Activated gamma-delta T cell treated with anti-CD3 and anti-CD28 coated beads, Interleukin-2, amount 50 U/mL, for 16 hours (primary cell): ENCODE results near the gene RASGRP1.

Experiments used
- DNase-seq: peaks from one replicate; pipeline ENCODE4 v3.0.0-alpha.2; 2020; ENCODE audit warnings: low read depth

The RASGRP1 gene

GRCh38 chr15:38504680-38505467 is 59.7 kb downstream of the RASGRP1 start:
- no peak for DNase-seq

- no peak for DNase-seq
Observed at GRCh38 chr15:38503496-38503895, 61.1 kb downstream of the RASGRP1 start.

GRCh38 chr15:38499651-38500050 is 65.0 kb downstream of the RASGRP1 start:
- DNase-seq = no peak

- DNase-seq = no peak
Observed at GRCh38 chr15:38496151-38496550, 68.5 kb downstream of the RASGRP1 start.

GRCh38 chr15:38490242-38490922 is 74.2 kb downstream of the RASGRP1 start:
- no peak for DNase-seq

- DNase-seq = no peak
Observed at GRCh38 chr15:38487378-38487777, 77.2 kb downstream of the RASGRP1 start.

- no peak for DNase-seq
Observed at GRCh38 chr15:38486936-38487335, 77.7 kb downstream of the RASGRP1 start.

- no peak for DNase-seq
Observed at GRCh38 chr15:38482572-38482971, 82.0 kb downstream of the RASGRP1 start.

- DNase-seq = no peak
Observed at GRCh38 chr15:38481761-38482160, 82.9 kb downstream of the RASGRP1 start.

- no peak for DNase-seq
Observed at GRCh38 chr15:38481113-38481512, 83.5 kb downstream of the RASGRP1 start.

GRCh38 chr15:38479756-38480155 is 84.9 kb downstream of the RASGRP1 start:
- no peak for DNase-seq

GRCh38 chr15:38479266-38479665 is 85.3 kb downstream of the RASGRP1 start:
- DNase-seq = no peak

- no peak for DNase-seq
Observed at GRCh38 chr15:38477637-38478036, 87.0 kb downstream of the RASGRP1 start.

- DNase-seq = no peak
Observed at GRCh38 chr15:38476120-38476519, 88.5 kb downstream of the RASGRP1 start.

GRCh38 chr15:38475361-38475760 is 89.3 kb downstream of the RASGRP1 start:
- DNase-seq = no peak

GRCh38 chr15:38474155-38474757 is 90.4 kb downstream of the RASGRP1 start:
- no peak for DNase-seq

GRCh38 chr15:38471974-38472373 is 92.6 kb downstream of the RASGRP1 start:
- DNase-seq = no peak

- no peak for DNase-seq
Observed at GRCh38 chr15:38470816-38471215, 93.8 kb downstream of the RASGRP1 start.

- DNase-seq = no peak
Observed at GRCh38 chr15:38464675-38465074, 99.9 kb downstream of the RASGRP1 start.

GRCh38 chr15:38463893-38464292 is 100.7 kb downstream of the RASGRP1 start:
- DNase-seq = no peak

- no peak for DNase-seq
Observed at GRCh38 chr15:38461066-38461833, 103.4 kb downstream of the RASGRP1 start.

GRCh38 chr15:38460543-38460942 is 104.1 kb downstream of the RASGRP1 start:
- no peak for DNase-seq
